GM13976 (cell line): Measurements from ENCODE around the gene GRM4.

Experiments used
- DNase-seq: peaks from one replicate; pipeline ENCODE4 v3.0.0; 2012; ENCODE audit warnings: low spot score
- CTCF ChIP-seq: IDR thresholded peaks from 2 replicates; pipeline ENCODE4 v1.5.1; 2012; ENCODE audit warnings: borderline replicate concordance, mild to moderate bottlenecking; ENCODE audit not compliant: insufficient read depth; ENCODE audit errors: extremely low read depth, missing control alignments, control extremely low read depth
- in situ Hi-C: fragments of 300-500 bp; cut with MboI; formaldehyde crosslinking; loops from one replicate; pipeline ENCODE4 v1.12.0; 2022; ENCODE audit warnings: low sequenced_read_pairs, mixed read lengths, inconsistent platforms; ENCODE audit not compliant: unreplicated experiment

GRM4 gene

DNA sequence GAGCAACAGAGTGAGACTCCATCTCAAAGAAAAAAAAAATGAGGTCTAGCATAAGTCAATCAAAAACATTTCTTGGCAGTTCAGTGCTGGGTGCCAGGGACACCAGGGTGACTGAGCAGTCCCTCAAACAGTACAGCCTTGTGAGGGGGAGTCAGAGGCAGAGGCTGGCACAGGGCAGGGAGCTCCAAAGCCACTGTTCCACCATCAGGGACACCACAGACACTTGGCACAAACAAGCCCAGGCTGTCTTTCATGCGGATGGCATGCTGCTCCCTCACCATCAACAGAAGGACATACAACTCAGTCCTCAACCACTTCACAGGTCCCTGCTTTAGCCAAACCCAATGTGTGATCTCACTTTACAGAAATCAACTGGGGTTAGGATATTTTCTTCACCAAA, 36.0 kb upstream of the GRM4 start:
- TF ChIP-seq CTCF: no peak
- in situ Hi-C loops: loop anchor here (10.0 kb wide), 1 partner anchor 233 kb away; no protein-coding TSS in a partner anchor
- no peak for DNase-seq

DNA sequence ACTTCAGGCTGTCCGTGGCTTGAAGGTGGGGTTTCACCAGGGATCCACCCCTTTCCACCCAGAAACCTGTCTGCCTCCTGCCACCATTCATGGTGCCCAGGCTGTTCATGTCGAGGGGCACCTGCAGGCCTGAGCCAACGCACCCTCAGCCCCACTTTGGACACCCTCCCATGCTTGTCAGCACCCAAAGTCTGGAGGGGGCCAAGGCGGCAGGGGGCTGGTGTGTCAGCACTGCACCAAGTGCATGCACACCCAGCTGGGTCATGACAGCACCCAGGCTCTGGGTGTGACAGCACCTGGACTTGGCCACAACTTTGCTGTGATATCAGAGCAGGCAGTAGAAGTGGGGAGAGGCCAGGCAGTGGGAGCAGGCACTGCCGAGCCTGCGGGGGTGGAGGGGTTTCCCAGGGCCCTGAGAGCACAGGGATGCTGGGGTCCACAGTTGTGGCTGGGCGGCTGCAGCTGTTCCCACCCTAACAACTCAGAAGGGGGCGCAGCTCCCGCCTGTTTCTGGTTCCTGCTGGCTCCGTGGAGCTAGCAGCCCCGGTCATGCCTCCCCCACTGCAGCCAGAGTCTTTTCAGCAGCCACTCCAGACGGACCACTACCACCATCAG, 33.3 kb upstream of the GRM4 start:
- in situ Hi-C loops: no loop called here
- no peak for TF ChIP-seq CTCF
- no peak for DNase-seq

DNA sequence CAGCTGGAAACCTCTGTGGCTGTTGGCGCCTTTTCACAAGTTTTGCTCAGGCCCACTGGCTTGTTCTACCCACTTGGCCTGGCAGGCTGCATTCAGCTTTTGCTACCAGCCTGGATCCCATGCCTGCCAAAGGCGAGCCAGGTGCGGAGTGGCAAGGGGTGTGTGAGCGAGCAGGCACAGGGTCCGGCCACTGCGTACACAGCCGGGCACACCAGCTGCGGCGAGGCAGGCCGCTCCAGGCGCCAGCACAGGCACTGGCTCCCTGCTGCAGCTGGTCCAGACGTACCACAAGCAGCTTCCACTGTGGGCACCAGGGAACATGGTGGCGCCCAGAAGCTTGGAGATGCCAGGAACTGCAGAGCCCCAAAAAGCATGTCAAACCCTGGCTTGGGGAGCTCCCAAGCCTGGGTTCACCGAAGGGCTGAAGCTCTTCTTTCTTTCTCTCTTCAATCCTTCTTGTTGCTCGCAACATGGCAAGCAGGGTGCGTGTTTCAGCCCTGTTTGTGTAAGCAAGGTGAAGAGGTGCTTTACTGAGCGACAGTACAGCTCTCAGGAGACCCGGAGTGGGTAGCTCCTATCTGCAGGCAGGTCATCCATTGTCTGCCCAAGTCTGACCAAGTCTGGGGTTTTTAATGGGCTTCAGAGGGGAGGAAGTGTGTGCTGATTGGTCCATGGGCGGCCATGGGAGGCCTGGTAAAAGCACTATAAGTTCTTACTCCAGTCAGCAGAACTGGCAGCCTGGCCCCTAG, 32.6 kb upstream of the GRM4 start:
- no peak for TF ChIP-seq CTCF
- DNase-seq: no peak
- in situ Hi-C loops: no loop called here

- in situ Hi-C loops: no loop called here
- DNase-seq: no peak
- no peak for TF ChIP-seq CTCF
Observed at GRCh38 chr6:34177181-34177591, 31.3 kb upstream of the GRM4 start.

- peak; percentile 13 for DNase-seq
- in situ Hi-C loops: no loop called here
- TF ChIP-seq CTCF: no peak
Observed at GRCh38 chr6:34176261-34177031, 30.6 kb upstream of the GRM4 start.

DNA sequence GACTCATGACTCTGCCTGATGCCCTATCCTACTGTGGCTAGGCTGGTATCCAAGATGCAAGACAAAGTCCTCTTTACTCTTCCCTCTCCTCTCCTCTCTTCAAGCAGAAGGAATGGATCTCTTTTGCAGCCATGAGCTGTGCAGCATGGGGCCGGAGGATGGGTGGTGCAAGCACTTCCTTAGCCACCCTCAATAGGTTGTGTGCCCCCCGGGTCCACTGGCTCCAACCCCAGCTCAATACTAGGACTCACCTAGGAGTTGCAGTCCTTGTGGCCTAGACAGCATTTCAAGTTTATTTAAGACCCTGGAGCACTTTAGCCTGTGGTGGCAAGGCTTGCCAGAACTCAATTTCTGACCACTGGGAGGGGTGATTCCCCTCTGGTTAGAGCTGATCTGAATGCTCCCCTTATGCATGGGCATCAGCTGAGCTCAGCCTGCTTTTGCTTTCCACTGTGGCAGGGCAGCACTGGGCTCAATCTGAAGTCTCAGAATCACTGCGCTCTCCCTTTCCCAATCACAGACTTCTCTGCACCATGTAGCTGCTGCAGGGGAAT, 29.0 kb upstream of the GRM4 start:
- DNase-seq: peak; percentile 1
- no peak for TF ChIP-seq CTCF
- in situ Hi-C loops: no loop called here
